Stimulated activated CD4-positive, alpha-beta T cell treated with anti-CD3 and anti-CD28 coated beads, Interleukin-4, amount 100 ng/mL, for 4 hours (primary cell): ENCODE results near the gene AIG1.
"Not testable (repeated sequence)": the region's sequence is repeated elsewhere in the genome, so short reads cannot be mapped to it uniquely, and the experiment has no call there.

ENCODE experiments used
- DNase-seq, 2 experiments: peaks; one replicate each; pipeline ENCODE4 v3.0.0-alpha.2; 2020

AIG1 gene

GRCh38 chr6:143060806-143061596, at the start of gene AIG1:
Gene AIG1 (plus strand): TSS chr6:143060889. CDS start chr6:143060926, 37 bp downstream.
- peak; percentile 58 to 74 for DNase-seq

- DNase-seq: no peak
Measured at GRCh38 chr6:143014764-143015163, 45.9 kb upstream of the AIG1 start.

GRCh38 chr6:143015300-143015706, 45.4 kb upstream of the AIG1 start:
- no peak for DNase-seq

- DNase-seq: no peak
Measured at GRCh38 chr6:143018955-143019354, 41.7 kb upstream of the AIG1 start.

GRCh38 chr6:143020862-143021261, 39.8 kb upstream of the AIG1 start:
- DNase-seq: not testable (repeated sequence)

- DNase-seq: no peak
Measured at GRCh38 chr6:143021543-143021942, 39.1 kb upstream of the AIG1 start.

GRCh38 chr6:143022587-143022986, 38.1 kb upstream of the AIG1 start:
- no peak for DNase-seq

GRCh38 chr6:143023695-143024094, 37.0 kb upstream of the AIG1 start:
- DNase-seq: no peak

- no peak for DNase-seq
Measured at GRCh38 chr6:143024977-143025376, 35.7 kb upstream of the AIG1 start.

- DNase-seq: peak; percentile 35 to 50
Measured at GRCh38 chr6:143026696-143027449, 33.8 kb upstream of the AIG1 start.

- no peak for DNase-seq
Measured at GRCh38 chr6:143034689-143035334, 25.9 kb upstream of the AIG1 start.

- no peak for DNase-seq
Measured at GRCh38 chr6:143037470-143037869, 23.2 kb upstream of the AIG1 start.

GRCh38 chr6:143038833-143039232, 21.9 kb upstream of the AIG1 start:
- no peak for DNase-seq

GRCh38 chr6:143039548-143039947, 21.1 kb upstream of the AIG1 start:
- DNase-seq: no peak

- no peak for DNase-seq
Measured at GRCh38 chr6:143040018-143040417, 20.7 kb upstream of the AIG1 start.

GRCh38 chr6:143044345-143044744, 16.3 kb upstream of the AIG1 start:
- not testable (repeated sequence) for DNase-seq

- DNase-seq: no peak
Measured at GRCh38 chr6:143049611-143050010, 11.1 kb upstream of the AIG1 start.

GRCh38 chr6:143050509-143050908, 10.2 kb upstream of the AIG1 start:
- no peak for DNase-seq

- DNase-seq: no peak
Measured at GRCh38 chr6:143052282-143052681, 8.4 kb upstream of the AIG1 start.

GRCh38 chr6:143053856-143054255, 6.8 kb upstream of the AIG1 start:
- DNase-seq: no peak

- no peak for DNase-seq
Measured at GRCh38 chr6:143054329-143054728, 6.4 kb upstream of the AIG1 start.

GRCh38 chr6:143055213-143055612, 5.5 kb upstream of the AIG1 start:
- DNase-seq: no peak

GRCh38 chr6:143055891-143056290, 4.8 kb upstream of the AIG1 start:
- DNase-seq: no peak

- DNase-seq: no peak
Measured at GRCh38 chr6:143058987-143059386, 1.7 kb upstream of the AIG1 start.
